ENCODE measurements around the gene FZD7. TPM values are rescaled to one million over a fixed set of nuclear protein-coding genes. Genes with fewer than 3 reads are reported as not detected.
A peak's percentile ranks its signal among the peaks of the same experiment; 100 is the strongest.

Gene FZD7
- polyA plus RNA-seq, 4 donors, result 68.5 to 89.1 (median 82.6) TPM

GRCh38 chr2:202009581-202009980 lies 24.1 kb upstream of the FZD7 start:
- no peak for DNase-seq (ENCODE audit: low read depth in 4 of 4, low spot score in 3 of 4)

DNA sequence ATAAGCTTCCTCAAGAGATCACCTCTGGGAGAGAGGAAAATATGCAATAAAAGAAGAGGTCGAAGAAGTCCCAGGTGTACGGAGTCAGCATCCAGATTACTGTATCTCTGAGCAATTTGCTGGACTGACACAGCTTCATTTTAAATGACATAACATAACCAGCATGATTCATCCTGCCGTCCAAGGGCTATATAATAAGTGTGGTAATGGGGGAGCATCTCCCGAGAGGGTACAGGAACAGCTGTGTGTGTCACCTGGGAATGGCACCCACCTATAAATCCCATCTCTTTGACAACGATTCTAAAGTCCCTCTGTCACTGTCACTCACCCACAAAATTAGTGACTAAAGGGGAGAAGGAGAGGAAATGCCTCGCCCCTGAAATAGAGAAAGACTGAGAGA lies 19.3 kb upstream of the FZD7 start:
- no peak for DNase-seq (ENCODE audit: low read depth in 4 of 4, low spot score in 3 of 4)

GRCh38 chr2:202014759-202015211 lies 18.9 kb upstream of the FZD7 start:
- no peak for DNase-seq (ENCODE audit: low read depth in 4 of 4, low spot score in 3 of 4)

DNA sequence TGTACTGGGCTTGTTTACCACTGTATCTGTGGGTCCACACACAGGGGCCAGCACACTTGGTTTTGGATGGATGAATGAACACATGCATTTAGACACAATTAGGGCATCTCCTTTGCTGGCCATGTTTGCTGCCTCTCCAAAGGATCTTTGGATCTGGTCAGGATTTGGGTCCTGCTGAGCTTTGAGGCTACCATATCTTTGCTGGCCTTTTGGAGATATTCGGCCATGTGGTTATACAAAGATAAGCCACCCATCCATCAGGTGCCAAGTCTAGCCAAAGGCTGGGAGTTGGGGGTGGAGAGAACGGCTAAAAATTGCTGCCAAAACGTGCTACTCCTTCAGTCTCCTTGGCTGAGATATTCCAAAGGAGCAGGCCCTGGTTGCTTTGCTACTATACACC lies 18.2 kb upstream of the FZD7 start:
- DNase-seq (ENCODE audit: low read depth in 4 of 4, low spot score in 3 of 4), result no peak

- no peak for DNase-seq (ENCODE audit: low read depth in 4 of 4, low spot score in 3 of 4)
These were observed 17.0 kb upstream of the FZD7 start for GRCh38 chr2:202016579-202017227.

DNA sequence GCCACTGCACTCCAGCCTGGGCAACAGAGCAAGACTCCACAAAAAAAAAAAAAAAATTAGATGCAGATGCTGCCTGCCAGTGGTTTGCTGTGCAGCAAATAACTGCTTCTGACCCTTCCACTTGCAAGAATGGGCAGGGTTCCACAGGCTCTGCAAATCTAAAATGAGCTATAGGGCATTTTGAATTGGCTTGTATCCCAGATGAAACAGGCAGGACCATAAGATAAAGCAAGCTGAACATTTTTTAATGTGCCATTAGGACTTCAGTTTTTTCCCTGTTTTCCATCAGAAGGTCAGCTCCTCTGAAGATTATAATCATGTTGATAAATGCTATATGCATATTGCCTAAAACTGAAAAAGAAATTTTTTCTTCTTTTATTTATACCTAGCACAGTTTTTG lies 15.7 kb upstream of the FZD7 start:
- no peak for DNase-seq (ENCODE audit: low read depth in 4 of 4, low spot score in 3 of 4)

DNA sequence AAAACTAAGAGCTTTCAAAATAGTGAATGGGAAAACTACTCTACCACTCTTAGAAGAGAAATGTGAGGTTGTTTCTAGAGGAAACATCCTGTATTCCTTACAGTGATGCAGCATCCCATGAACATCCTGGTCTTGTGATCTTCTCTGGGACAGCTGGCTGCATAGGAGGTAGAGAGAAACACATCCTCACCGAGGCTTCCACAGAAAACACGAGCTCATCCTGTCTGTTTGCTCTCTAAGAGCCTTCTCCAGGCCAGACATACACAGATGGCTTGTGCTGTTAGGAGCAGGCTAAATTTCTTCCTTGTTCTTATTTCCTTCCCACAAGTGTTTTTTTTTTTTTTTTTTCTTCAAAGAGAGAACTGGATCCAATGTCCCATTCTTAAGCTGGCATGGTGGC lies 14.7 kb upstream of the FZD7 start:
- no peak for DNase-seq (ENCODE audit: low read depth in 4 of 4, low spot score in 3 of 4)

DNA sequence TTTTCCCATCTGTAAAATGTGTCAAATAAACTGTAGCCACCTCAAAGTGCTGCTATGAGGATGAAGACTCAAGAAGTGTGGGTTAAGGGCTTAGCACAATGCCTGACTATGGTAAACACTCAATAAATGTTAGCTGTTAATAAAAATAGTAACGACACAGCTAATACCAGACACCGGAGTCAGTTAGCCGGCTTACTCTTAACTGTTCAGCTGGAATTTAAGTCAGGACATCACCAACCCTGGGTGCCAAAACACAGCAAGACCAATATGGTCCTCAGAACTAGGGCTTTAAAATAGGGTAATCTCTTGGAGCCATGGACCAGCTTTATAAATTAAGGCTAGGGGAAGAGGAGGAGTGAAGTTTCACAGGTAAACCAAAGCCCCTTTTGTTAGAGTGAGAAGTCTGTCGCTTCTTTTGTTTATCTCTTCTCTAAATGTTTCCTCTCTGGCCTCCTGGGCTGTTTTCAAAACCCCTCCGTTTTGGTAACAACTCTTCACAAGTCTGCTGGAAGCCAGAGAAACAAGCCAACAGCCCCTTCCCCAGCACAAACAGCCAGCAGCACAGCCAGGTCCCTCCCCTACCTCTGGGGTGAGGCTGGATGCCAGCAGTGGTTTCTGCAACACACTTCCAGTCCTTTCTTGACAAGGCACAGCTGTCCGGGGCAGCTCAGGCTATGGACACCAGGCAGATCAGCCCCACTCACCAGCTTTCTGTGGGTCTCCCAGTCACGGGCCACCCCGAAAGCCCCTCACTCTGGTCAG lies 13.8 kb upstream of the FZD7 start:
- DNase-seq (ENCODE audit: low read depth in 4 of 4, low spot score in 3 of 4), result no peak

- no peak for DNase-seq (ENCODE audit: low read depth in 4 of 4, low spot score in 3 of 4)
These were observed 10.9 kb upstream of the FZD7 start for GRCh38 chr2:202022755-202023154.

GRCh38 chr2:202023198-202023903 lies 10.3 kb upstream of the FZD7 start:
- no peak for DNase-seq (ENCODE audit: low read depth in 4 of 4, low spot score in 3 of 4)

DNA sequence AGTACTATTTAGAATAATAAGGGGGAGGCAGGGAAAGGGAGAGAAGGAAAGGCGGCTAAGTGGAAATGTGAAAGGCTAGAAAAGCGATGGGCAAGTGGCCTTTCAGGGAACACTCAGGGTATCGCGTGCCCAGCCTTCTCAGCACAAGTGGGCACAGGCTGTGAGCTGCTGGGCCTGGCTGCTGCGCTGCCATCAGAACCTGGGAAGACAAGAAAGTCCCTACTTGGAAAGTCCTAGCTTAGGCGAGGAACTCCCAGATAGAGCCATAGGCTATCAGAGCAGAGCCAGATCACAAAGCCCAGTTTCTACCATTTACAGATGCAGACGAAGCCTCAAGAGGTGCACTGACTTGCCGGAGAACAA lies 9.8 kb upstream of the FZD7 start:
- DNase-seq (ENCODE audit: low read depth in 4 of 4, low spot score in 3 of 4), result no peak

DNA sequence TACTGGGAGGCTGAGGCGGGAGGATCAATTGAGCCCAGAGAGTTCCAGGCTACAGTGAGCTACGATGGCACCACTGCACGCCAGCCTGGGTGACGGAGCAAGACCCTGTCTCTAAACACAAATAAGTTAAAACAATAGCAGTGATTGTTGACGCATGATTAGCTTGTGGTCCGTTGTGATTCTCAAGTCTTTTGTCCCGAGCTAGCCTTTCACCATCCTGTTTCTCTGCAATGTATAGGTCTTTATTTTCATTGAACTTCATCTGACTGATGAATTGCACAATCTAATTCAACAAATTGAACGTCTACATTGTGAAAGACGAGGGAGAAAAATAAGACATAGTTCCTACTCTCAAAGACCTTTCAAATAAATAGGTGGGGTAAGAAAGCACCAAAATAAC lies 8.8 kb upstream of the FZD7 start:
- no peak for DNase-seq (ENCODE audit: low read depth in 4 of 4, low spot score in 3 of 4)

DNA sequence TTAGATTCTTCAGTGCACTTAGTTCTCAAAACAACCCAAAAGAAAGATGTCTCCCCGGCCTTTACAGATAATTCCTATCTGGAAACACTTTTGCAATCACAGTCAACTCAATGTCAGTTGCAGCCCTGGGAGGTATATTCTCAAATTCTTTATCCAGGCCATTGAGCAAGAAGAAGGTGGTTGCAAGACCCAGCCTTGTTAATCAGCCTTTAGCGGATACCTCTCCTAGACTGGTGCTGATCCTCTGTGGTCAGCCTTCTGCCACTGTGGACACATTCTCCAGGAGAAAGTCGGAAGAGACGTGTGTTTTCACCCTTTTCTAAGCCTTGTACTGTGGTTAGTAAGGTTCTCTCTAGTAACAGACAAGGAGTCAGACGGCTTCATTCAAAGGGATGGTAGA lies 7.8 kb upstream of the FZD7 start:
- no peak for DNase-seq (ENCODE audit: low read depth in 4 of 4, low spot score in 3 of 4)

- DNase-seq (ENCODE audit: low read depth in 4 of 4, low spot score in 3 of 4), result no peak
These were observed 7.1 kb upstream of the FZD7 start for GRCh38 chr2:202026507-202026906.

- no peak for DNase-seq (ENCODE audit: low read depth in 4 of 4, low spot score in 3 of 4)
These were observed 3.0 kb upstream of the FZD7 start for GRCh38 chr2:202030691-202031090.

- no peak for DNase-seq (ENCODE audit: low read depth in 4 of 4, low spot score in 3 of 4)
These were observed 2.3 kb upstream of the FZD7 start for GRCh38 chr2:202031246-202031951.

DNA sequence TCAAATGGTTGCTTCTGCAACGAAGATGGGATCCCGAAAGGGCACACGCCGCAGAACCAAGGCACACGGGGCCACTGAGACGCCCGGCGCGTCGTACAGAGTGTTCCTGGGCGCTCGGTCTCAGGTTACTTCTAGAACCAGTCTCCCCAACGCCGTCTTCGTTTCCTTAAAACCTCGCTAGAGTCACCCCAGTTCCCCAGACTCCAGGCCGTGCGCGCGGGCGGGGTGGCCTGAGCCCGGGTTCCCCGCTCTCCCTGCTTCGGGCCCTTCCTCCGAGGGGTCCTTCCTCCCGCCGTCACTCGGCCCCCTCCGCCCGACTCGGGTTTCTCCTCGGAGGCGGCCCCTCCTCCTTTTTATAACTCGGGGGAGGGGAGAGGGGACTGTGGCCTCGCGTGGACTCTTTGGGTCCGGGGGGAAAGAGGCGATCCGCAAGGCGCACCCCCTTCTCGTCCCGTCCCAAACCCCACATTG lies 774 bp upstream of the FZD7 start:
- DNase-seq (ENCODE audit: low read depth in 4 of 4, low spot score in 3 of 4), result peak in 3 of 4 donors; percentile 69 to 71 (median 70)

DNA sequence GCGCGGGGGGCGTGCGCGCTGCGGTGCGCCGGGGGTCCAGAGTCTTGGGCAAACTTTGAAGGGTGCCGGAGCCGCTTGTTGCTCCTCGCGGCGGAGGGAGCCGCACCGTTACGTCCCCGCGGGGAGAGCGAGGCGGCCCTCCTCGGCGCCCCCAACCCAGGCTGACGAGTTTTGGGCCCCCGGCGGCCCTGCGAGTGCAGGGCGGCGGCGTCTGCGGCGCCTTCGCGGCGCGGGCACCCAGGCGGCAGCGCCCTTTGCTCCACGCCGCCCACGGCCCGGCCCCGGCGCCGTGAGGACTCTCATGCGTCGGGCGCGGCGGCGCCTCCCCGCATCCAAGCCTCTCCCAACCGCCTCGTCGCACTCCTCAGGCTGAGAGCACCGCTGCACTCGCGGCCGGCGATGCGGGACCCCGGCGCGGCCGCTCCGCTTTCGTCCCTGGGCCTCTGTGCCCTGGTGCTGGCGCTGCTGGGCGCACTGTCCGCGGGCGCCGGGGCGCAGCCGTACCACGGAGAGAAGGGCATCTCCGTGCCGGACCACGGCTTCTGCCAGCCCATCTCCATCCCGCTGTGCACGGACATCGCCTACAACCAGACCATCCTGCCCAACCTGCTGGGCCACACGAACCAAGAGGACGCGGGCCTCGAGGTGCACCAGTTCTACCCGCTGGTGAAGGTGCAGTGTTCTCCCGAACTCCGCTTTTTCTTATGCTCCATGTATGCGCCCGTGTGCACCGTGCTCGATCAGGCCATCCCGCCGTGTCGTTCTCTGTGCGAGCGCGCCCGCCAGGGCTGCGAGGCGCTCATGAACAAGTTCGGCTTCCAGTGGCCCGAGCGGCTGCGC lies 814 bp downstream of the FZD7 start:
- DNase-seq (ENCODE audit: low read depth in 4 of 4, low spot score in 3 of 4), result no peak

DNA sequence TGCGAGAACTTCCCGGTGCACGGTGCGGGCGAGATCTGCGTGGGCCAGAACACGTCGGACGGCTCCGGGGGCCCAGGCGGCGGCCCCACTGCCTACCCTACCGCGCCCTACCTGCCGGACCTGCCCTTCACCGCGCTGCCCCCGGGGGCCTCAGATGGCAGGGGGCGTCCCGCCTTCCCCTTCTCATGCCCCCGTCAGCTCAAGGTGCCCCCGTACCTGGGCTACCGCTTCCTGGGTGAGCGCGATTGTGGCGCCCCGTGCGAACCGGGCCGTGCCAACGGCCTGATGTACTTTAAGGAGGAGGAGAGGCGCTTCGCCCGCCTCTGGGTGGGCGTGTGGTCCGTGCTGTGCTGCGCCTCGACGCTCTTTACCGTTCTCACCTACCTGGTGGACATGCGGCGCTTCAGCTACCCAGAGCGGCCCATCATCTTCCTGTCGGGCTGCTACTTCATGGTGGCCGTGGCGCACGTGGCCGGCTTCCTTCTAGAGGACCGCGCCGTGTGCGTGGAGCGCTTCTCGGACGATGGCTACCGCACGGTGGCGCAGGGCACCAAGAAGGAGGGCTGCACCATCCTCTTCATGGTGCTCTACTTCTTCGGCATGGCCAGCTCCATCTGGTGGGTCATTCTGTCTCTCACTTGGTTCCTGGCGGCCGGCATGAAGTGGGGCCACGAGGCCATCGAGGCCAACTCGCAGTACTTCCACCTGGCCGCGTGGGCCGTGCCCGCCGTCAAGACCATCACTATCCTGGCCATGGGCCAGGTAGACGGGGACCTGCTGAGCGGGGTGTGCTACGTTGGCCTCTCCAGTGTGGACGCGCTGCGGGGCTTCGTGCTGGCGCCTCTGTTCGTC lies 1.7 kb downstream of the FZD7 start:
- peak in 1 of 4 donors; percentile 65 for DNase-seq (ENCODE audit: low read depth in 4 of 4, low spot score in 3 of 4)

All from right renal pelvis (tissue), 4 donors.